MM.1S (cell line): ENCODE measurements around the gene NNT.

Experiments
- DNase-seq: peaks from one replicate; pipeline ENCODE4 v3.0.0-alpha.2; 2015
- H2AFZ ChIP-seq: fragments of 300-600 bp; sonication (generic); 2 replicates; pipeline ENCODE4 v1.6.0; 2016; ENCODE audit warnings: antibody characterized with exemption, low read length
- H3F3A ChIP-seq: fragments of 300-600 bp; sonication (generic); 2 replicates; pipeline ENCODE4 v1.6.1; 2016; ENCODE audit warnings: mild to moderate bottlenecking, antibody characterized with exemption, low read length, moderate library complexity, mixed read lengths; ENCODE audit not compliant: insufficient read depth
- H3K27ac ChIP-seq: fragments of 300-600 bp; sonication (generic); 2 replicates; pipeline ENCODE4 v1.5.1; 2016; ENCODE audit warnings: mild to moderate bottlenecking, low read length
- H3K27me3 ChIP-seq: fragments of 300-600 bp; sonication (generic); replicated peaks from 2 replicates; pipeline ENCODE4 v1.6.0; 2016; ENCODE audit warnings: low read length; ENCODE audit not compliant: insufficient read depth
- H3K36me3 ChIP-seq: fragments of 300-600 bp; sonication (generic); replicated peaks from 2 replicates; pipeline ENCODE4 v1.6.1; 2016; ENCODE audit warnings: mild to moderate bottlenecking, low read length, mixed read lengths; ENCODE audit not compliant: insufficient read depth
- H3K4me1 ChIP-seq: fragments of 300-600 bp; sonication (generic); 2 replicates; pipeline ENCODE4 v1.6.1; 2016; ENCODE audit warnings: low read length, mixed read lengths
- H3K4me2 ChIP-seq: fragments of 300-600 bp; sonication (generic); 2 replicates; pipeline ENCODE4 v1.6.0; 2016; ENCODE audit warnings: low read depth, low read length
- H3K4me3 ChIP-seq: fragments of 300-600 bp; sonication (generic); 2 replicates; pipeline ENCODE4 v1.5.1; 2016; ENCODE audit warnings: low read length, mixed read lengths
- H3K79me2 ChIP-seq: fragments of 300-600 bp; sonication (generic); 2 replicates; pipeline ENCODE4 v1.6.1; 2016; ENCODE audit warnings: mixed run types, low read length, mixed read lengths
- H3K9ac ChIP-seq: fragments of 300-600 bp; sonication (generic); 2 replicates; pipeline ENCODE4 v1.6.1; 2016; ENCODE audit warnings: low read length, mixed read lengths
- H3K9me2 ChIP-seq: fragments of 300-600 bp; sonication (generic); replicated peaks from 2 replicates; pipeline ENCODE4 v1.6.1; 2016; ENCODE audit warnings: mild to moderate bottlenecking, low read length, mixed read lengths; ENCODE audit not compliant: insufficient read depth
- H3K9me3 ChIP-seq: fragments of 300-600 bp; sonication (generic); replicated peaks from 2 replicates; pipeline ENCODE4 v1.6.1; 2016; ENCODE audit warnings: mild to moderate bottlenecking, low read length, mixed read lengths; ENCODE audit not compliant: insufficient read depth
- H4K20me1 ChIP-seq: fragments of 300-600 bp; sonication (generic); 2 replicates; pipeline ENCODE4 v1.6.1; 2016; ENCODE audit warnings: mild to moderate bottlenecking, low read length, moderate library complexity, mixed read lengths; ENCODE audit not compliant: insufficient read depth
- CTCF ChIP-seq: fragments of 300-600 bp; sonication (generic); IDR thresholded peaks from 2 replicates; pipeline ENCODE4 v1.5.1; 2016; ENCODE audit warnings: antibody characterized with exemption, low read length, mixed read lengths
- EZH2 ChIP-seq: fragments of 300-600 bp; sonication (generic); optimal IDR thresholded peaks from 2 replicates; pipeline ENCODE3; 2017; ENCODE audit warnings: low read depth, mild to moderate bottlenecking, antibody characterized with exemption, low read length, mixed read lengths
- EZH2phosphoT487 ChIP-seq: fragments of 300-600 bp; sonication (generic); IDR thresholded peaks from 2 replicates; pipeline ENCODE4 v1.6.1; 2018; ENCODE audit warnings: antibody characterized with exemption, low read length

The NNT gene

GRCh38 chr5:43623048-43623680, 20.2 kb downstream of the NNT start:
- no peak for TF ChIP-seq EZH2
- no peak for TF ChIP-seq CTCF
- TF ChIP-seq EZH2phosphoT487: no peak
- H3K9me3 ChIP-seq: no peaks in the 10 kb centered on the region
- no peak overlapping the region for H3K27ac ChIP-seq
- H3K79me2 ChIP-seq: peaks cover 14% of the 10 kb centered on the region
- no peak overlapping the region for H3K4me3 ChIP-seq
- H3K9me2 ChIP-seq: no peaks in the 10 kb centered on the region
- H3K36me3 ChIP-seq: no peaks in the 10 kb centered on the region; the same call in 1 of the 2 replicates
- no peaks in the 10 kb centered on the region for H3K27me3 ChIP-seq
- no peaks in the 10 kb centered on the region for H4K20me1 ChIP-seq
- no peak overlapping the region for H3K4me2 ChIP-seq
- no peak overlapping the region for H2AFZ ChIP-seq
- no peaks in the 10 kb centered on the region for H3K4me1 ChIP-seq
- H3F3A ChIP-seq: 0 out of 2 replicates have a peak, but pooled peaks cover 4% of the 10 kb centered on the region
- no peak for DNase-seq
- H3K9ac ChIP-seq: no peak overlapping the region

DNA sequence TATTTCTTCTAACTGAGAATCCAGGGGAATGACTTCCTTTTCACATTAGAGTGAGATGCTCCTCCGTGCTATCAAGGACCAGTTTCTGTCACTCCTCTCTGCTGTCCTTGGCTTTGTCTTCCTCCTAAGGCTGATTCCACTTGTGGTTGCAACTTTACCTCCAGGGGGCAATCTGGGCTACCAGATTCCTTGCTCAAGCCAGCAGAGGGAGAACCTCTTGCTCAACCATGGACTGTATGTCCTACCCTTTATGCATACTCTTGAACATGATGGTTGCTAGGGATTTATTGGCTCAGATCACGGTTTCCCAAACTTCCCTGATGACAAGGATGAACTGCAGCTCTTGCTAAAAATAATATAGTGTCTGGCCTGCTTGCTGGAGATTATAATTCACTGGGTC, 24.0 kb downstream of the NNT start:
- Histone ChIP-seq H3K4me2 (no peak overlapping the region), H3K9me3 (no peaks in the 10 kb centered on the region), H4K20me1 (no peaks in the 10 kb centered on the region; the same call in 1 of the 2 replicates), H3K27me3 (no peaks in the 10 kb centered on the region), H3K79me2 (peaks cover 26% of the 10 kb centered on the region), H2AFZ (no peak overlapping the region), H3K36me3 (no peaks in the 10 kb centered on the region; the same call in 1 of the 2 replicates), H3K27ac (no peak overlapping the region), H3K4me1 (no peaks in the 10 kb centered on the region), H3F3A (peaks cover 4% of the 10 kb centered on the region; the same call in 1 of the 2 replicates), H3K4me3 (no peak overlapping the region), H3K9ac (no peak overlapping the region), H3K9me2 (no peaks in the 10 kb centered on the region)
- TF ChIP-seq EZH2 (no peak), CTCF (peak; percentile 55)
- peak; percentile 28 for DNase-seq

- Histone ChIP-seq H2AFZ (no peak overlapping the region), H3K36me3 (peaks cover 4% of the 10 kb centered on the region; the same call in 1 of the 2 replicates), H3K4me2 (no peak overlapping the region), H3K79me2 (peaks cover 53% of the 10 kb centered on the region), H3K9me2 (no peaks in the 10 kb centered on the region), H3F3A (no peaks in the 10 kb centered on the region; the same call in 1 of the 2 replicates), H3K27me3 (no peaks in the 10 kb centered on the region), H3K4me3 (no peak overlapping the region), H3K27ac (no peak overlapping the region), H3K9ac (no peak overlapping the region), H3K9me3 (no peaks in the 10 kb centered on the region), H3K4me1 (no peaks in the 10 kb centered on the region), H4K20me1 (peaks cover 4% of the 10 kb centered on the region)
- DNase-seq: peak; percentile 82
- TF ChIP-seq EZH2phosphoT487: no peak
- no peak for TF ChIP-seq EZH2
- peak; percentile 65 for TF ChIP-seq CTCF
Observed at GRCh38 chr5:43631182-43631910, 28.4 kb downstream of the NNT start.
